ENCODE data around the gene NELFB. TPM values are rescaled to one million over a fixed set of nuclear protein-coding genes. Genes with fewer than 3 reads are reported as not detected.

The NELFB gene
- total RNA-seq, 3 donors from 2014 or later (not counting 1 experiment from before 2014, with no cell fraction given): 42.9 to 53.8 (median 52.6) TPM

DNA sequence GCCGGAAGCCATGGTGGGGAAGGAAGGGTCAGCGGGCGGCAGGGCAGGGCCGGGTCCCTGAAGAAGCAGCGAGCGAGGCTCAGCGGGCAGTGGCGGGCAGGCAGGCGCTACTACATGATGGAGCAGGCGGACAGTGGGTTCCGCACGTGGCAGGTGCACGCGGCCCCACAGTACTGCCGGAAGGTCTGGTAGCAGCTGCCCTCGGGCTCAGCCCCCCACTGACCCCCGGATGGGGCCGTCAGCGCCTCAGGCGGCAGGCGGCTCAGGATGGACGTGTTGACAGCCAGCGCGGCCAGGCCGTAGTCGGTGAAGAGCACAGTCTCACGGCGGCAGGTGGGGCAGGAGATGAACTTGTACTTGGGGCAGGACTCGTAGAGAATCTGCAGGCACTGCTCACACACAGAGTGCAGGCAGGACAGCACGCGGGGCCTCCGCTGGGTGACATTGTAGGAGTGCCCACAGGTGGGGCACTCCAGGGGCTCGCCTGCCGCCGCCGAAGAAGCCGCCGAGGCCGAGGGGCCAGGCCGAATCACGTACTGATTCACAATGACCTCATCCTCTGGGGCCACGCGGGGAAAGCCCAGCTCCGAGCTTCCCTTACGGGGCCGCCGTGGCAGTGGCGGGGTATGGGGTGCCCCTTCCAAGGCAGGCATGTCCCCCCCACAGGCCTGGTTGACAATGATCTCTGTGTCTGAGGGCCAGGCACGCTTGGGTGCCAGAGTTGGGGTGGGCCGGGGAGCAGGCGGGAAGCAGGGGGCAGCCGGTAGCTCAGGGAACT is 34.6 kb upstream of the NELFB start:
- Histone ChIP-seq H3K27me3 (ENCODE audit: control insufficient read depth, insufficient read depth, low read length) (no peaks in the 10 kb centered on the region), H3K4me3 (ENCODE audit: low read length) (no peak overlapping the region), H3K36me3 (ENCODE audit: control insufficient read depth, insufficient read depth, low read length) (no peaks in the 10 kb centered on the region), H3K27ac (ENCODE audit: low read length) (no peak overlapping the region), H3K4me1 (ENCODE audit: control insufficient read depth, insufficient read depth, low read length) (peaks cover 23% of the 10 kb centered on the region), H3K9me3 (ENCODE audit: control insufficient read depth, insufficient read depth, low read length) (no peaks in the 10 kb centered on the region)
- DNase-seq (peak in 1 of 2 donors; percentile 10), ATAC-seq (no peak)
- Mint-ChIP-seq H3K4me1 (peaks cover 0 to 6% of the 10 kb centered on the region in 2 donors), H3K9me3 (no peaks in the 10 kb centered on the region), H3K36me3 (no peaks in the 10 kb centered on the region), H3K4me3 (peak overlapping the region; percentile 21), H3K27me3 (ENCODE audit: low read depth in 2 of 2) (no peaks in the 10 kb centered on the region), H3K27ac (no peak overlapping the region)
- intact Hi-C loops (cut with micrococcal nuclease): loop anchor here (5.0 kb wide), 1 partner anchor 93 kb away; no protein-coding TSS in a partner anchor
- TF ChIP-seq, protein P1, sequence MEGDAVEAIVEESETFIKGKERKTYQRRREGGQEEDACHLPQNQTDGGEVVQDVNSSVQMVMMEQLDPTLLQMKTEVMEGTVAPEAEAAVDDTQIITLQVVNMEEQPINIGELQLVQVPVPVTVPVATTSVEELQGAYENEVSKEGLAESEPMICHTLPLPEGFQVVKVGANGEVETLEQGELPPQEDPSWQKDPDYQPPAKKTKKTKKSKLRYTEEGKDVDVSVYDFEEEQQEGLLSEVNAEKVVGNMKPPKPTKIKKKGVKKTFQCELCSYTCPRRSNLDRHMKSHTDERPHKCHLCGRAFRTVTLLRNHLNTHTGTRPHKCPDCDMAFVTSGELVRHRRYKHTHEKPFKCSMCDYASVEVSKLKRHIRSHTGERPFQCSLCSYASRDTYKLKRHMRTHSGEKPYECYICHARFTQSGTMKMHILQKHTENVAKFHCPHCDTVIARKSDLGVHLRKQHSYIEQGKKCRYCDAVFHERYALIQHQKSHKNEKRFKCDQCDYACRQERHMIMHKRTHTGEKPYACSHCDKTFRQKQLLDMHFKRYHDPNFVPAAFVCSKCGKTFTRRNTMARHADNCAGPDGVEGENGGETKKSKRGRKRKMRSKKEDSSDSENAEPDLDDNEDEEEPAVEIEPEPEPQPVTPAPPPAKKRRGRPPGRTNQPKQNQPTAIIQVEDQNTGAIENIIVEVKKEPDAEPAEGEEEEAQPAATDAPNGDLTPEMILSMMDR (IDR thresholded peaks at IDR 0.05): no peak
- WGBS (ENCODE audit: insufficient coverage): 92% methylated on average over 52 of the region's 52 CpGs

DNA sequence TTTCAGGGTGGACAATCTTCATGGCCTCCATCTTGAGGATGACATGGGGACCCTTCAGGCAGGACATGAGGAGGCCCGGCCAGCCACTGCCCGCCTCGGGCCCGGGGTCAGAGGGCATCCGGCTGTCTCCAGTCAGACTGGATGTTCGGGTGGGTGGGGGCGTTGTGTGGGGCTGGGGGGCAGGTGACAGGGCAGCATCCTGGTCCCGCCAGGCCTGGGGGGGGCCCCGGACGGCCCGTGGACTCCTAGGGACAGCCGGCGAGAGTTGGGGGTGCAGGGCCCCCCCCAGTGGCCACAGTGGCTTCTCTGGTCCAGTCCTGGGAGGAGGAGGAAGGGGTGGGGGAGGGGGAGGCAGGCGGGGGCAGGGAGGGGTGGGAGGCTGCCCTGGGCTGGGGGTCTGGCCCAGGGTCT is 34.0 kb upstream of the NELFB start:
- no peaks in the 10 kb centered on the region for H3K27me3 ChIP-seq (ENCODE audit: control insufficient read depth, insufficient read depth, low read length)
- no peaks in the 10 kb centered on the region for H3K36me3 ChIP-seq (ENCODE audit: control insufficient read depth, insufficient read depth, low read length)
- no peaks in the 10 kb centered on the region for H3K9me3 Mint-ChIP-seq
- peaks cover 23% of the 10 kb centered on the region for H3K4me1 ChIP-seq (ENCODE audit: control insufficient read depth, insufficient read depth, low read length)
- TF ChIP-seq, protein P1 (IDR thresholded peaks at IDR 0.05): no peak
- DNase-seq (no peak), ATAC-seq (no peak)
- no peaks in the 10 kb centered on the region for H3K27me3 Mint-ChIP-seq (ENCODE audit: low read depth in 2 of 2)
- intact Hi-C loops (cut with micrococcal nuclease): loop anchor here (5.0 kb wide), 1 partner anchor 94 kb away; no protein-coding TSS in a partner anchor
- no peak overlapping the region for H3K27ac ChIP-seq (ENCODE audit: low read length)
- H3K27ac Mint-ChIP-seq: no peak overlapping the region
- H3K4me1 Mint-ChIP-seq: peaks cover 0 to 6% of the 10 kb centered on the region in 2 donors
- WGBS (ENCODE audit: insufficient coverage): 92% methylated on average over 14 of the region's 14 CpGs
- no peaks in the 10 kb centered on the region for H3K9me3 ChIP-seq (ENCODE audit: control insufficient read depth, insufficient read depth, low read length)
- no peak overlapping the region for H3K4me3 Mint-ChIP-seq
- no peak overlapping the region for H3K4me3 ChIP-seq (ENCODE audit: low read length)
- H3K36me3 Mint-ChIP-seq: no peaks in the 10 kb centered on the region

DNA sequence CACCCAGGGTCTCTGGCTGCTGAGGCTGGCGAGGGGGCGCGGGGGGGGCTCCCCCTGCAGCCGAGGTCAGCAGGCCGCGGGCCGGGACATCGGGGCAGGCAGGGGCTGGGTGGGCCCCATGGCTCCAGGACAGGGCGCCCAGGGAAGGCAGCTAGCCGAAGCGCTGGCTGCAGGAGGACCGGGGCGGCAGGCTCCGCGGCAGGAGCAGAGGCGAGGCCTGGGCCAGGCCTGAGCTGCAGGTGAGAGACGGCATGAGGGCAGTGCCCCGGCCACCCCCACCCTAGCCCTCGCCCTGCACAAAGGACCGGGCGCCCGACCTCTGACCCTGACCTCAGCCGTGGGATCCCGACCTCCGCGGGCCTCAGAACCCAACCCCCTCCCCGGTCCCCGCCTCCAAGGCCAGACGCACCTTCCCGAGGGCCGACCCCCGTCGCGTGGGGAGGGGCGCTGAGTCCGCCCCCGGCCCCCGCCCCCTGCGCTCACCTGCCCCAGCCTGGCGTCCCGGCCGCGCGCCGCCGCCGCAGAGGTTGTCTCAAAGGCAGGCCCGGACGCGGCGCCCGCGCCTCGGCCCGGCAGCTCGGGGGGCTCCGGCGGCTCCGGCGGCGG is 33.5 kb upstream of the NELFB start:
- Histone ChIP-seq H3K4me3 (ENCODE audit: low read length) (no peak overlapping the region), H3K36me3 (ENCODE audit: control insufficient read depth, insufficient read depth, low read length) (no peaks in the 10 kb centered on the region), H3K27me3 (ENCODE audit: control insufficient read depth, insufficient read depth, low read length) (no peaks in the 10 kb centered on the region), H3K27ac (ENCODE audit: low read length) (no peak overlapping the region), H3K9me3 (ENCODE audit: control insufficient read depth, insufficient read depth, low read length) (no peaks in the 10 kb centered on the region), H3K4me1 (ENCODE audit: control insufficient read depth, insufficient read depth, low read length) (peaks cover 23% of the 10 kb centered on the region)
- DNase-seq (peak in 1 of 2 donors; percentile 38), ATAC-seq (no peak)
- TF ChIP-seq, protein P1 (IDR thresholded peaks at IDR 0.05): no peak
- Mint-ChIP-seq H3K27me3 (ENCODE audit: low read depth in 2 of 2) (no peaks in the 10 kb centered on the region), H3K4me1 (peaks cover 0 to 6% of the 10 kb centered on the region in 2 donors), H3K27ac (no peak overlapping the region), H3K36me3 (no peaks in the 10 kb centered on the region), H3K9me3 (no peaks in the 10 kb centered on the region), H3K4me3 (no peak overlapping the region)
- 11% methylated on average over 61 of the region's 61 CpGs for WGBS (ENCODE audit: insufficient coverage)
- intact Hi-C loops (cut with micrococcal nuclease): loop anchor here (2.0 to 5.0 kb wide), 2 partner anchors 17 to 94 kb away; partner anchors contain the start of genes NDOR1 and TMEM203

All from natural killer cell (primary cell).